Fibroblast of villous mesenchyme (primary cell): ENCODE results near the gene ARID4B. TPM values are rescaled to one million over a fixed set of nuclear protein-coding genes. Genes with fewer than 3 reads are reported as not detected.
A peak's percentile ranks its signal among the peaks of the same experiment; 100 is the strongest.

ENCODE experiments used
- DNase-seq: peaks from one replicate; pipeline ENCODE4 v3.0.0-alpha.2; 2010; ENCODE audit warnings: low read depth
- H3K4me3 ChIP-seq: 2 replicates; pipeline ENCODE4 v1.5.1; 2011; ENCODE audit warnings: low read depth, mild to moderate bottlenecking, low read length
- total RNA-seq: library from RNA; depleted of rRNA; stranded (reverse); fragments of >200 nt; gene quantifications from 2 replicates; pipeline ENCODE4 v1.2.3, GENCODE V29; 2012
- TF ChIP-seq, protein P1 (sequence below): IDR thresholded peaks from 2 replicates; pipeline ENCODE4 v1.5.1; 2012; ENCODE audit warnings: low read depth, mild to moderate bottlenecking, low read length; ENCODE audit not compliant: insufficient read depth

ARID4B gene
- total RNA-seq, 1 donor: 40.2 TPM

DNA sequence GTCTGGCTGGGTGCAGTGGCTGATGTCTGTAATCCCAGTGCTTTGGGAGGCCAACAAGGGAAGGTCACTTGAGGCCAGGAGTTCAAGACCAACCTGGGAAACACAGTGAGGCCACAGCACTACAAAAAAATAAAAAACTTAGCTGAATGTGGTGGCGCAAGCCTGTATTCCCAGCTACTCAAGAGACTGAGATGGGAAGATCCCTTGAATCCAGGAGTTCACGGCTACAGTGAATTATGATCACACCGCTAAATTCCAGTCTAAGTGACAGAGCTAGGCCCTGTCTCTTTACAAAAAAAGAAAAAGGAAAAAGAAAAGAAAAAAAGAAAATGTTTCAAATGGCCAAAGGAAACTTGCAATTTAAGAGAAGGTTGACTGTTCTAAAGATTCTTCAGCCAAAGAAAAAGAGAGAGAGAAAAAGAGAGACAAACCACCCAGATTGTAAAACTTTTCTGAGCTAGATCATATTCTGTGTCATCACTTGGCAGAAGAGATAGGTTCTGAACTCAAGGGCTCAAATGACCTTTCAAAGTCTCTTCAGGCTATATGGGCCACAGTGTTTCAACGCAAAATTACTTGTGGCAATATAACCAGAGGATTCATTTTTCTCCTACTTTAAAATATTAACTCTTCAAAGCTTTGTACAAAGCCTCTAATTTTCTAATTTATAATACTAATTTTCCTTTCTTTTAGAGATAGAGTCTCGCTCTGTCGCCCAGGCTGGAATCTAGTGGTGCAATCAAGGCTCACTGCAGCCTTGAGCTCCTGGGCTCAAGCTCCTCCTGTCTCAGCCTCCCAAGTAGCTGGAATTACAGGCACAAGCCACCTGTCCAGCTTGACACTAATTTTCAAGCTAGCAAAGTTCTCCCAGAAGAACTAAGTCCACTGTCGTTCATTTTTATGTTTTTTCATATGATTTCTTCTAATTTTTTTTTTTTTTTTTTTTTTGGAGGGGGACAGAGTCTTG lies 20.5 kb downstream of the ARID4B start:
- TF ChIP-seq, protein P1, sequence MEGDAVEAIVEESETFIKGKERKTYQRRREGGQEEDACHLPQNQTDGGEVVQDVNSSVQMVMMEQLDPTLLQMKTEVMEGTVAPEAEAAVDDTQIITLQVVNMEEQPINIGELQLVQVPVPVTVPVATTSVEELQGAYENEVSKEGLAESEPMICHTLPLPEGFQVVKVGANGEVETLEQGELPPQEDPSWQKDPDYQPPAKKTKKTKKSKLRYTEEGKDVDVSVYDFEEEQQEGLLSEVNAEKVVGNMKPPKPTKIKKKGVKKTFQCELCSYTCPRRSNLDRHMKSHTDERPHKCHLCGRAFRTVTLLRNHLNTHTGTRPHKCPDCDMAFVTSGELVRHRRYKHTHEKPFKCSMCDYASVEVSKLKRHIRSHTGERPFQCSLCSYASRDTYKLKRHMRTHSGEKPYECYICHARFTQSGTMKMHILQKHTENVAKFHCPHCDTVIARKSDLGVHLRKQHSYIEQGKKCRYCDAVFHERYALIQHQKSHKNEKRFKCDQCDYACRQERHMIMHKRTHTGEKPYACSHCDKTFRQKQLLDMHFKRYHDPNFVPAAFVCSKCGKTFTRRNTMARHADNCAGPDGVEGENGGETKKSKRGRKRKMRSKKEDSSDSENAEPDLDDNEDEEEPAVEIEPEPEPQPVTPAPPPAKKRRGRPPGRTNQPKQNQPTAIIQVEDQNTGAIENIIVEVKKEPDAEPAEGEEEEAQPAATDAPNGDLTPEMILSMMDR: no peak
- no peak for DNase-seq
- no peak overlapping the region for H3K4me3 ChIP-seq

DNA sequence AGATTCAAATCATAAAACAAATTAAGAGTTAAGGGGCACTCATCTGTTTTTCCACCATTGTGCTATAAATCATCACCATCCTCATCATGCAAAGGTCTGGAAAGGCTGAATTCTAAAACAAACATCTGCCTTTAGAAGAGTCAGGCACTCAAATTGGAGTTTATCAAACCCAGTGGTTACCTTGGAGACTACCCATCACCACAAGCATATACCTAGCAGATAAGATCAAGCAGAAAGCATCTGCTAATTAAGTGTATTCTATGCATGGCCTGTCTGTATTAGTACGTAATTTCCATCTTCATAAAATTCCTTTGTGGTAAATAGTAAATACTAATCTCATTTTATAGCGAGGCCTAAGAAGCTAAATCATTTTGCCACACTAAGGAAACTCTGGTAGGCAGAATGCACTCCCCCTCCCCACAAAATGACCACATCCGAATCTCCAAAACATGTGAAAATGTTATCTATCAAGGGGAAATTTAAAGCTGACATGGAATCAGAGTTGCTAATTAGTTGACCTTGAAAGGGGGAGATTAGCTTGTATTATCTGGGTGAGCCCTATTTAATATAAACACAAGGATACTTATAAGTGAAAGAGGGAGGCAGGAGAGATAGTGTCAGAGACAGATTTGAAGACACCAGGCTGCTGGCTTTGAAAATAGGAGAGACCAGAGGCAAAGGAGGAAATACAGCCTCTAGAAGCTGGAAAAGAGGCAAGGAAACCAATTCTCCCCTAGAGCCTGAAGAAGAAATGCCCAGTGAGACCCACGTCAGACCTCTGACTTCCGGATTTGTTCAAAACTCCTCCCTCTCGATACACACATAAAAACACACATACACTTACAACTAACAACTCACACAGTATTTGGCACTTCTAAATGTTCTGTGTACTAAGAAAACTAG lies 23.2 kb downstream of the ARID4B start:
- no peak overlapping the region for H3K4me3 ChIP-seq
- peak; percentile 51 for DNase-seq
- TF ChIP-seq, protein P1: no peak

DNA sequence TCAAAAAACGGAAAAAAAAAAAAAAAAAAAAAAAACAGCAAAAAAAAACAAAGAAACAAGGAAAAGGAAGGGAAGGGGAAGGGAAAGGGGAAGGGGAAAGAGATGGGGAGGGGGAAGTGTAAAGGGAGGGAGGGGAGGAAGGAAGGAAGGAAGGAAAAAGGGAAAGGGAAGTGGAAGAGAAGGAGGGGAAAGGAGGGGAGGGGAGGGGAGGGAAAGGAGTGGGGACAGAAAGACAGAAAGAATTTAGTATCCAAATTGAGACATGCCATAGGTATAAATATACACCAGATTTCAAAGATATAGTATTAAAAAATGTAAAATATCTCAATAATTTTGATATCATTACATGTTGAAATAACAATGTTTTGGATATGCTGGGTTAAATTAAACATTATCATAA lies 25.8 kb downstream of the ARID4B start:
- TF ChIP-seq, protein P1: no peak
- DNase-seq: no peak
- no peak overlapping the region for H3K4me3 ChIP-seq

DNA sequence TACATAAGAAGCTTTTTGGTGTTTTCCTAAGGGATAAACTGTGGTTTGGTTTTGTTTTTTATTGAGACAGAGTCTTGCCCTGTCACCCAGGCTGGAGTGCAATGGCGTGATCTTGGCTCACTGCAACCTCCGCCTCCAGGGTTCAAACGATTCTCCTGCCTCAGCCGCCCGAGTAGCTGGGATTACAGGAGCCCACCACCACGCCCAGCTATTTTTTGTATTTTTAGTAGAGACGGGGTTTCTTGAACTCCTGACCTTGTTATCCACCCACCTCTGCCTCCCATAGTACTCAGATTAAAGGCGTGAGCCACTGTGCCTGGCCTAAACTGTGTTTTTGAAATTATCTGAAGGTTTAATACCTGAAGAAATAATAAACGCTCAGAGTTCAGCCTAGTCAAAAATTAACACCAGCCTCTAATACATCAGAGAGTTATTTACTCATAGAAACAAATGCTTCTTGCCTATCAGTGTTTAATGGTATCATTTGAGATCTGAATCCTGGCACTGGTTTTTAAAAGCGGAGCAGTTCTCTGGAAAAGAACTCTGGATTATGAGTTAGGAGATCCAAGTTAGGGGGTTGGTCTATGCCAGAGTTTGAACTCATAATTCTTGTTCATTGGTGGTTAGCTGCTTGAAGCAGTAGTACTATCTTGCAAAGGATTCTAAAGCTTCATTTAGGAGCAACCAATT lies 28.7 kb downstream of the ARID4B start:
- DNase-seq: no peak
- H3K4me3 ChIP-seq: no peak overlapping the region

DNA sequence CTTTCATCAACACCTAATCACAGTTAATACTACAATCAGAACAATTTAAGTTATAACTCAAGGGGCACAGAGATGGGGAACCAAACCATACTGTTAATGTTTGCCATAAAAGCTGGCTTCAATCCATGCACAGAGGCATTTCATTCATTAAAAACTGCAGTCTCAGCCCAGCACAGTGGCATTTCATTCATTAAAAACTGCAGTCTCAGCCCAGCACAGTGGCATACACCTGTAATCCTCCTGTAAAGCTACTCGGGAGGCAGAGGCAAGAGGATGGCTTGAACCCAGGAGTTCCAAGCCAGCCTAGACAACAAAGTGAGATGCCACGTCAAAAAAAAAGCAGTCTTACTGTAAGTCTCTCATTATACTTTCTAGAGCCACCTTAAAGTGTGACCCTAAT lies 29.2 kb downstream of the ARID4B start:
- H3K4me3 ChIP-seq: no peak overlapping the region
- DNase-seq: no peak
- TF ChIP-seq, protein P1: no peak

More for the DNA sequence above, 28.7 kb downstream of the ARID4B start:
- TF ChIP-seq, protein P1: no peak

DNA sequence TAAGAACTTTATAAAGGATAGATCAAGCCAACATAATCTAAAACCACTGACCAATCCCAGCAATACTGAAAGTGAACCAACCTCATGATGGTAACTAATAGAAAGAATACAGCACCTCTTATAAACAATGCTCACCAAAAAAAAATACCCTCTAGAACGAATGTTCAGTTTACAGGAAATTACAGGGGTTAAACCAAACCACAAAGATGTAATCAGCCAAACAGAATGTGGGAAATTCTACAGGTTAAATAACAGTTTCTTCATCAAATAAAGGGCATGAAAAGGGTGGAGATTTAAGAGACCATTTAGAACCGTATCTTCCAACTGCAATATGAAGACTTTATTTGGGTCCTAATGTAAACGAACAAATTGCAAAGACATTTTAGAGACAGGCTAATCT lies 30.4 kb downstream of the ARID4B start:
- no peak overlapping the region for H3K4me3 ChIP-seq
- DNase-seq: peak; percentile 68
- TF ChIP-seq, protein P1: no peak
